ENCODE results near the gene LEMD1.

LEMD1 gene, protein sequence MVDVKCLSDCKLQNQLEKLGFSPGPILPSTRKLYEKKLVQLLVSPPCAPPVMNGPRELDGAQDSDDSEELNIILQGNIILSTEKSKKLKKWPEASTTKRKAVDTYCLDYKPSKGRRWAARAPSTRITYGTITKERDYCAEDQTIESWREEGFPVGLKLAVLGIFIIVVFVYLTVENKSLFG

DNA sequence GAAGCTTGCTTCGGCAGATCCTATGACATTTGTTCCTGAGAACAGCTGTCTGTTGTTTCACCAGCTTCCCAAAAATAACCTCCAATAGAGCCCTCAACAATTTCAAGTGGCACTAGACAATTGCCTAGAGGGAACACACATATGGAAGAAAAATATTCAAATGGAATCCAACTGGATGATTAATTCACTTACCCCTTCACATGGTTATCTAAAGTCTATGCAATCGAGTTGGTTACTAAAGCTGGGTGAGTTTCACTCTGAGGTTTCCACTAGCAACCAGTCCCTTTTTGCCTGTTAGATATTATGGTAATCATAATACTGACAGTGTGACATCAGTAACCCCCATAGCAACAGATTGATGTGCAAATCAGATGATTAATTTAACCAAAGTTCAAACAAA lies at the start of gene LEMD1:
TSS of gene LEMD1 (minus strand) at position 259 of the 400 bp plus-strand sequence. CDS start 1,520 bp downstream, outside the sequence.
- no peak for DNase-seq

DNA sequence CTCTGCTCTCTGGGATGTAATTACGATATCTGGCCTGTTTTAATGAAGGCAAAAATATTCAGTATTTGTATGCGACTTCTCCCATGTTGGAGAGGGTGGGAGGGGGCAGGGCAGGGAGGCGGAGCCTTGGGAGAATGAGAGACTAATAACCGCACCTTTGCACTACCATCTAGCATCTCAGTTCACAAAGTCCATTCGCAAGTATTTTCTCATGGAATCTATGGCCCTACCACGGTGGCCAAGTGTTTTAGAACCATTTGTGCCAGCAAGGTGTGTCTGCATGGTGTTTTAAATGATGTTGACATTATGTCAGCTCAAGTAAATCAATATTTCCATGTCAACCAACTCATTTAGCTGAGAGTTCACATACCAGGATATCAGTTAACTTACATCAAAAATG lies 48.3 kb upstream of the LEMD1 start:
- DNase-seq: no peak

DNA sequence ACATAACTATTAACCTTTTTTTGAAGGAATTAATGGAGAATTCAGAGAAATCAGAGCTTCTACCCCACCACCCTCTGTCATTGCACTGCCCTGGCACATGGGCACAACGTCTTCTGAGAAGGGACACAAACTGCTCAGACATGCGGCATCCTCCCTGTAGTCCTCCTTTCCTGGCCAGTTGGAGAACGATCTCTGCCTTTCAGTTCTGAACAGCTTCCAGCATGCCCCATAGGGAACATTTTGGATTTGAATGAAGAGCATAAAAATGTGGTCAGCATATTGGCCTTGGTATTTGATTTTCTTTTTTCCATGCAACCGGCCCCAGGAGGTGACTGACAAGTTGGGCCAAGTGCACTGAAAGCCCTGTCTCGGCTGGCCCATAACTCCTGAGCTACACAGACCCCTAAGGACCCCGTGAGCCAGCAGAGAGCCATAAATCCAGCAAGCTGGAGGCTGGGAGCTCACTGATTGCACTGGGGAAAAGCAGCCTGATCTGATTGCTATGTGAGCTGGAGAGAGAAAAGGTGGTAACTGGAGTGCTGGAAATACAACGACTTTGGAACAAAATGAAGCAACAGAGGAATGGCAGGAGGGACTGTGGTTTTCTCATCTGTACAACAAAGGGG lies 44.9 kb upstream of the LEMD1 start:
- no peak for DNase-seq

DNA sequence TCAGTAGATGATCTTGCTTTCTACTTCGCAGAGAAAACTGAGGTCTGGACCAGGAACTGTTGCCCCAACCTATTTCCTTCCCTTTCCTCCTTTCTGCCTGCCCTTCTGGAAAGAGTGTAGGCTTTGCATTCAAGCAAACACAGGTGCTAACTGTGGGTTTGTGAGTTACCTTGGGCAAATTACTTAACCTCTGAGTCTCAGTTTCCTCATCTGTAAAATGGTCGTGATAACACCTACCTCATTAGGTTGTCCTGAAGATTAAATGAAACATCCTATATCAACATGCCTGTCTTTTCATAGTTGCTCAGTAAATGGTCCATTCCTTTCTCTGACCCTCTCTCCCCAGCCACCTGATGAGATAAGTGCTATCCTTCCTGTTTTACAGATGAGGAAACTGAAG lies 43.5 kb upstream of the LEMD1 start:
- no peak for DNase-seq

DNA sequence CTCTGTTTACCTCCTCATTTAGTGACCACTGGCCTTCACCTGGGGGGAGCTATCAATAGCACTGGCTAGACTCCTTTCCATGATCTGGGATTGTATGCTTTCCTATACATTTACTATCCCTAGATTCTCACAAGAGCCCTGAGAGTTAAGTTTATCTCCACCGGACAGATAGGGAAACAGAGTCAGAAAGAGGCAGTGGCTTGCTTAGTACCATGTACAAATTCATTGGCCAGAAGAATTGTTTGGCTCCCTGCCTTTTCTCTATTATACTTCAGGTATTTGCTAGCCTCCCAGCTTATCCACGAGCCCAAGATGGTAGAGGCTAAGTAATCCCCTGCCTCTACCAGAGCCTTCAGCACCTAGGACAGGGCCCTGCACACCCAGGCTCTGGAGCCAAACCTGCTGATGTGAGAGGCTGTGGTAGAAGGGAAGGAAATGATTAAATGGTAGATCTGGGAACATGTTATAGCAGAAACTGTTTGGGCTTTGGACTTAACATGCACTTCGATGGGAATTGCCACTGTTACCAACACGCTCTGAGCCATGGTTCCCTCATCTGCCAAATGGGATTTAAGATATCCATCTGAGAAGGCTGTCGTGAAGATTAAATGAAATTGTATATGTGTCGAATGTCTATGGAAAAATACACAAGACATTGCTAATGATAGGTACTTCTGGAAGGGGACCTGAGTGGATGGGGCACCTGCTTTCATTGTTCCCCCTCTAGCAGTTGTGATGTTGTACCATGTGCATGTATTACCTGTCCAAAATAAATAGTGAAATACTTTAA lies 37.1 kb upstream of the LEMD1 start:
- DNase-seq: no peak

DNA sequence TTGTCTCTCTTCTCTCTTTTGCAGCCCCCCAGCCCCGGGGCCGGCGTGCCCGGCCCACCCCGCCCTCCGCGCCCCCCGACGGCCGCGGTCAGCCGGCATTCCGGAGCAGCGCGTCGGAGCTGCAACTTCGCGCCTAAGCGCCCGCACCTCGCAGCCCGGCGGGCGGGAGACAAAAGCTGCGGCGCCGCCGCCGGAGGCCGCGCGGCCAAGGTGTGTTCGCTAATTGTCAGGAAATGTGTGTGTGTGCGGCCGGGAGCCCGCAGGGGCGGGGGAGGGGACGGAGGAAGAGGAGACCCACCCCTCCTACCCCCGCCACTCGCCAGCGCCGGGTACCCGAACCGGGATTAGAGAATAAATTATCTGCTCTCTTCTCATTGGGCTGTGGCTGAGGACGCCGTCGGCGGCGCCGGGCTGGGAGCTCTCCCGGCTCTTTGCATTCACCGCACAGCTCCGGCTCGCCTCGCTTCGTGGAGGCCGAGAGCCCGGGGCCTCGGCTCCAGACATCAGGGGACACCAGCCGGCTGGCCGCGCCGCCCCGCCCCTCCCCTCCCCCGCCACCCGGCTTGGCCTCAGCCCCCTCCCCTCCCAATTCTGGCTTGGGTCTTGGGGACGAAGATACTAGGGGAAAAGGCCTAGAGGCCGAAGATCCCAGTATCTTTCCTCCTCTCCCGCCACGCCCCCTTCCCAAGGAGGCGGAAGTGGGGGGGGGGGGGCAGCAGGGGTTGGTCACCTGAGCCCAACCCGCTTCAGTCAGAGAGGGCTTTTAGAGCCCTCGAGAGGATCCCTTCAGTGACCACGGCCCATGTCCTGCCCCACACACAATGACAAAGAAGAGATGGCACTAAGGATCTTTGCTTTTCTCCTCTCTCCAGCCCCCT lies 35.3 kb upstream of the LEMD1 start:
- DNase-seq: no peak

DNA sequence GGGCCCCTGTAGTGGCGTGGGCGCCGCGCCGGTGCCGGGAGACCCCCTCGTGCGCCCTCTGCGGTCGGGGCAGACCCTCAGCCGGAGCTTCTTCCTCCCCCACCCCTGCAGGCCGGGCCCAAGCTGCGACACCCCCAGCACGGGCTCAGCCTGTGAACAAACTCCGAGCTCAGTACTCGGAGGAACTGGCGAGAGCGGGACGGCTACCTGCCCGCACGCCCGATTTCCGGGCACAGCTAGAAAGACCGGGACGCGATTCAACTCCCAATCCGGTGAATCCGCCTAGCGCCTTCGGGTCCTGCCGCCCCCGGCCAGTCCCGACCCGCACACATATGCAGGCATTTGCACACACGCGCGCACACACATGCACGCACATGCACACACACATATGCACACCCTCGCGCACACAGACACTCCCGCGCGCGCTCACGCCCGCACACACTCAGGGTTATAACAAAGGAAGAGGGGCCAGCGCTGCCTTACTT lies 34.6 kb upstream of the LEMD1 start:
- DNase-seq: no peak

DNA sequence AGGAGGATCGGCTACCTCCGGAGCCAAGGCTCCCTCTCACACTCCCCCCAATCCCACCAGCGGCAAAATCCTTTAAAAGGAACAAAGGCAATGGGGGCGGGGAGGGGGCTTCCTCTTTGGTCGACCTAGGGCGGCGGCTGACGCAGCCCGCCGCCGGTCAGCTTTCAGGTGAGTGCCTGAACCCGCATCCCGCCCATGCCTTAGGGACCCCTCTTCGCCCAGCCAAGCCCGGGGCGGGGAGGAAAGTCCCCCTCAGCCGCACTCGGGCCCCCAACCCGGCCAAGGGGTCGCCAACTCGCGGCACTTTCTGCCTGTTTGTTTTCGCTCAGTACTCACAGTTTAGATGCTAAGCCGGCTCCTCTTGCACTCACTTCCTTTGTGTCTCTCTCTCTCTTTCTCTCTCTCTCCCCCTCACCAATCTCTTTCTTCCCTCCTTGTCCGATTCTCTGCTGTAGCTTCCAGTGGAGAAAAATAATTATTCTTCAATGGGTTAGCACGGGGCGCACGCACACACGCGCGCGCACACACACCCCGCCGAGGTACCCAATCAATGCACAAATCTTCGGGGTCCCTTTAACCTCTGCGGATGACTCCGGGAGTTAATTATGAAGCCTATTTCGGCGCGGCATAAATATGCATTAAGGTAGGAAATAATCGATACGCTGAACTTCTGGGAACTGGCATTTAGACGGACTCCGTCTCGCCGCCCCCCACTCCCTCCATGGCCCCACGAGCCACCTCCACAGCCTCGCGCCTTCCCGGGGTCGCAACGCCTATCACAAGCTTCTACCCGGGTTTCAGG lies 33.9 kb upstream of the LEMD1 start, which contains the start of gene BLACAT1:
TSS of gene BLACAT1 (minus strand) at position 465 of the 802 bp plus-strand sequence.
- no peak for DNase-seq

DNA sequence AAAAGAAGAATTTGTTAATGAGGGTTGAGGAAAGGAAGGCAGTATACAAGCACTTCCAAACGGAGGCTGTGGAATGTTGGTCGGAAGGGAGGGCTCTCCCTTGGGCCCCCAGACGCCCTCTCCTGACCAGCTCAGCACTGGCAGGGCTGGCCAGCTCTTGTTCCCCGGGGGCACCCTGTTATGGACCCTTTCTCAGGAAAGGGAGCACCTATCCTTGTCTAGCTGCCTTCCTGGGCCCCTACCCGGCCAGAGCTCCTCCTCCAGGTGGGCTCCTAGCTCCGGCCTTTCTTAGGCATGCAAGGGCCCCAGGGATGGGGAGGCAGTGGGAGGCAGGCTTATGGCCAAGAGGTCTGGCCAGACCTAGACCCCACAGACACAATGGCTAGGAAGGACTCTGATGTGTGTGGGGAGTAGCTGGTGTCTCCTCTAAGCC lies 33.1 kb upstream of the LEMD1 start:
- DNase-seq: no peak

DNA sequence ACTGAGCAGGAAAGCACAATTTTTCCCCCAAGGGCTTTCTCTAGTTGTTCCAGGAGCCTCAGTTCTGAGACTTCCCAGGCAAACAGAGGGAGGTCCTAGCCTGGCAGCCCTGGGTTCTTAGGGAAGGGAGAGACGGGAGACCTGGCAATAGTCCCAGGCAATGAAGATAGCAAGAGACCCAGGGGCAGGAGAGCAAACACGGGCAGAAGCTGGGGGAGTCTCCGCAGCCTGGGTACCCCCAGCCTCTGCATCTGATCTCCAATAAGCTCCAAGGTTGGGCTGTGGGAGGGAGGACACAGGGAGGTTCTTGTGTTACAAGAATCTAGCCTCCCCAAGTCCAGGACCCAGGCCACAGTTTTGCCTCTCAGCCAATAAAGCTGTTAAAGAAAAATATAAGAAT lies 31.6 kb upstream of the LEMD1 start:
- DNase-seq: no peak

DNA sequence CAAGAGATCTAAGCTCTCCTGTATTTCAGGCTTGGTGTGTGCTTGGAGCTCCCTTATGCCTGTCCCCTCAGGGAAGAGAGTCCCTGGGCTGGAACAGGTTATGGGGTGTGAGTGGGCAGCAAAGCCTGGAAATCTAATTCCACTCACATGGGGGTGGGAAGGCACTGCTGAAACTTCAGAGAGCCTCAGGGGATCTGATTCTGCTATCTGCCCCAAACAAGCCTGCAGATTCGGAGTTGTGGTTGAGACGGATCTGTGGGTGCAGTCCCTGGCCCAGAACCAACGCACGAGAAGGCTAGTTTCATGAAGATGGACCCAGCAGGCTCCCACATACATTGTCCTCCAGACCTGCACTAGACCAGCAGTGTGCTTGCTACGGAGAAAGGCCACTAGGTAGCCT lies 31.1 kb upstream of the LEMD1 start:
- no peak for DNase-seq

DNA sequence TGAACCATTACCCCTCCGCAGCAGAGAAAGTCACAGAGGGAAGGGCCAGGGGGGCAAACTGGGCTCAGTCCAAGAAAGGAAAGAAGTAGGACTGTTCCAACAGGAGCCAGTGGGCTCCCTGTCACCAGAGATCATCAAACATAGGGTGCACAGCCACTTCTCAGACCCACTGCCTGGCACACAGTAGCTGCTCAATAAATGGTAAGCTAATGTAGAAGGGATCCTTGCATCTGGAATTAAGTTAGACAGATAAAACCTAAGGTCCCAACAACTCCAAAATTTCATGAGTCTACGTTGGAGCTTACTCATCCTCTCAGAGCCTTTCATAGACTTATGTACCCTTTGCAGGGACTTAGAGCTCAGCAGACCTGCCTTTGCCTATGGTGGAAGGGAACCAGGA lies 30.5 kb upstream of the LEMD1 start:
- DNase-seq: no peak

DNA sequence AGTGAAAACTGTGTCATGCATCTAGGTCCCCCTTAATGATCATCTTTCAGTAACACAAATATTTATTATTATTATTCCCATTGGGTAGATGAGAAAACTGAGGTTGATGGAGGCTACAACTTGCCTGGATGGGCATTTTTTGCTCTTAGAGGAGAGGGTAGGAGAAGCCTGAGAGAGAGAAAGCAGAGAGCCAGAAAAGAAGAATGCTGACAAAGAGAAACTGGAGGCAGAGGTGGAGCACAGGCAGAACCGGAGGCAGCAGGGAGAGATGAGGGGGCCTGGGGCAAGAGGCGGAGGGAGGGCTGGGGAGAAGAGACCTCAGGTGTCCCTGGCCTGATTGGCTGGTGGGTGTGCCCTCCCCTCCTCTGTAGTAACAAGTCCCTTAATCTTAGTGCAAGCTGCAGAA lies 29.9 kb upstream of the LEMD1 start:
- no peak for DNase-seq

DNA sequence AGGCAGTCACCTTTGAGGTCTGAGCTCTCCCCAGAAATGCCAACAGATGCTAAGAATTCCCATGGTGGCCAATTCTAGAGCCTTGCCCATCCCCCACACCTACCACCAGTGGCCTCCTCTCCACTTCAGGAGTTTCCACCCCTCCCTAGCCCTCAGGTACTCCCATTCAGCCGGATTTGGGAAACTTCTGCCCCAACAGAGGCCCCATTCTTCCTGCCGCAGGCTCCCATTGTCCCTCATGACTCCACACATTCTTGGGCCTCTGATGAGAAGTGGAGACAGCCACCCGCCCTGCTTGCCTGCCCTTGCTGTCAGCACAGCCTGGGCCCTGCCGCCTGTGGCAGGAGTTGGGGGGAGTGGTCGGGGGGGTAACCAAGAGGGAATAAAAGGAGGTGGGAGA lies 29.3 kb upstream of the LEMD1 start:
- DNase-seq: no peak

DNA sequence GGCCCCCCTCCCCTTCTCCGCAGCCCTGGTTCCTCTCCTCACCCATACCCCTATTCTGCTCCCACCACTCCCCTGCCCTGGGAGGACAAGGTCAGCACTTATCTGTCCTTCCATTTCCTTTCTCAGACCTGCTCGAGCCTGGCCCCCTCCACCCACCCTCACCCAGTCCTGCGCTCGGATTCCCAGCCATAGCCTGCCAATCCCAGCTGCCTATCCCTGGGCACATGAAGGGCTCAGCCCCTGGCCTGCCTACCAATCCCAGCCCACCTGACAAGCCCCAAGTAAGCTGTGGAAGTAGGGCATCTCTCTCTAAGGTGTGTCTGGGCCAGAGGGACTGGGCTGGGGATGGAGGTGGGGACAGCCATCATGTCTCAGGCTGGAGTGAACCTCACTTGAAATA lies 28.6 kb upstream of the LEMD1 start:
- DNase-seq: no peak

DNA sequence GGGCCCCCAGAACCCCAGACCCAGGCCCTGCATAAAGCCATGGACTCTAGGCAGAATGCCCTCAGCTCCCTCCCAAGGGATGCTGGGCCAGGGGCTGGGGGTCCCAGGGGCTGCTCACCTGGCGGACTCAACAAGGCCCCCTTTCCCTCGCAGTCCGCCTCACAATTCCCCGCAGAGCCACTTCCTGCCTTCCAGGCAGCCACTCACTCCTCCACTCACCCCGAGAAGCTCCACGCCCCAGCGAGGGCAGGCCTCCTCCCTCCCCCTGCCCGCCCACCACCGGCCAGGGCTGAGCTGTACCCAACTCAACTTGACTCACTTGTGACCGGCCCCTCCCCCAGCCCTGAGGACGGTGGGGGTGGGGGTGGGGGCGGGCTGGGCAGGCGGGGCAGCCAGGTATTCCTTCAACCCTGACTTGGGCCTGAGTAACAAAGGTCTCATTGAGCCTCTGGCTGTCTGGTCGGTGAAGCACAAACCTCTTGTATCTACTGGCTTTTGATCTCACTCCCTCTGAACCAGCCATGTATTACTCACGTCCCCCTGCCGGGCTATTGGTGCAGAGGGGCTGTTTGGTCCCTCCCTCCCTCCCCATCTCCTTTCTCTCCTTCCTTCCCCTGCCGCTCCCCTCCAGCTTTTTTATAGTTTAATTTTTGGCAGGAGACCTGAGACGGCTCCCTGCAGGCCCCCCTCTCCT lies 28.0 kb upstream of the LEMD1 start:
- DNase-seq: no peak

DNA sequence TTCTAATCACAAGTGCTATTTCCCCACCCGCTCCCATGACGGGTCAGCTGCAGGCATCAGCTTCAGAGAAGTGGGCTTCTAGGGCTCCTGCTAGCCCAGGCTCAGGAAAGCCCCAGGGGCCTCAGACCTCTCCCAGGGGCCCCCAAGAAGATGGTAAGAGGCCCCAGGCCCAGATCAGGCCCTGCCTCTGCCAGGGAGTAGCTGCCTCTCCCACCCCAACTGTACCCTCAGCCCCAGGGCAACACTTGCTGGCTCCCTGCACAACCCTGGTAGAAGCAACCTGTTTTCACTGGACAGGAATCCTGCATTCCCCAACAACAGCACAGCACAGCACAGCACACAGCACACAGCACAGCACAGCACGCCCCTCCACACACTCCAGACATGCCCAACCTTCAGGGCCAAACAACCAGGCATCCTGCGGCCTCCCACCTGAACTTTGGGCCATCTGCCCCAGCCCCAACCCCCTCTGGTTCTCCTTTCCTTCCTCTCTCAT lies 27.4 kb upstream of the LEMD1 start:
- DNase-seq: no peak

DNA sequence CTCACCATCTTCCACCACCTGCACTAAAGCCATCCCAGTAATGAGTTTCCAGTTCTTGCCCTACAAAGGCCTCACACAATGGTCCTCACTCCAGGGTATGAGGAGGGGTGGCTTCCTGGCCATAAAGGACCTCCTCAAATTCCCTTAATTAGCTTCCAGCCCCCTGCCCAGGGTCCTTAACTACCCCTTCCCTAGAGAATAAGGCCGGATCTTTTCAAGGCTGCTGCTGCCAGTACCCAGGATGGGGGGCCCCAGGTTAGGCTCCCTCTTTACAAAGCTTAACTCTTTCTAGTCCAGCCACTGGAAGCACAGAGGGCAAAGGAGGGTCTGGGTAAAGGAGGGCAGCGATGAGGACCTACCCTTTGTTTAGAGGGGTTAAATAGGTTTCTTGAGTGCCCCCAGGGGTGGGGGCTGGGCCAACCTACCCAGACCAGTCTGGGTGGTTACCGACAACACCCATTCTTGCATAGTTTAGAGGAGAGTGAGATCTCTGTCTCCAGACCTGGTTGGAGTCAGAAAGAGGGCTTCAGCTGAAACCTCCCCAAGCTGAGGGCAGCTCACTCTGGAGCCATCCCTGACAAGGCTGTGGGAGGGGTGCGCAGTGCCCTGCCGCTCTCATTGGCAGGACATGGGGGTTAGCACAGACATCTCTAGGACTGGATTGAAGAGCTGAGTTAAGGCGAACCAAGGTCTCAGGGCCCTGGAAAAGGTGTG lies 26.8 kb upstream of the LEMD1 start:
- no peak for DNase-seq
